ENCODE measurements around the gene VKORC1L1.
"Not testable (repeated sequence)": the region's sequence is repeated elsewhere in the genome, so short reads cannot be mapped to it uniquely, and the experiment has no call there.

DNA sequence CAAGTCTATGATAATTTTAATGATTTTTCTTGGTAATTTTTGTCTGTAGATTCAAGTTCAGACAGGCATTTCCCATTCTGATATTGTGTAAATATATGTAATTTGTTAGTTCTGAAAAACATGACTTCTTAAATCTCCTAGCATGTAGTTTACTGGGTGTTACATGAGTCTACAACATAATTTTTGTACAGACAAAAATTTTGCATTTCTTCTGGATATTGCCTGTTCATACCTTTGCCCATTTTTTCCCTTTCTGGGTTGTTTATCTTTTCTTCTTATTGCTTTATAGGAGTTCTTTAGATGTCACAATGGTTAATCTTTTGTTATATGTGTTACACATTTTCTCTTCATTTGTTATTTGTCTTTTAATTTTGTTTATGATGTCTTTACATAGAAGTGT lies 12.1 kb downstream of the VKORC1L1 start:
- TF ChIP-seq, protein P1, sequence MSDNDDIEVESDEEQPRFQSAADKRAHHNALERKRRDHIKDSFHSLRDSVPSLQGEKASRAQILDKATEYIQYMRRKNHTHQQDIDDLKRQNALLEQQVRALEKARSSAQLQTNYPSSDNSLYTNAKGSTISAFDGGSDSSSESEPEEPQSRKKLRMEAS (IDR thresholded peaks at IDR 0.05), result not testable (repeated sequence)
- TF ChIP-seq, protein P2, sequence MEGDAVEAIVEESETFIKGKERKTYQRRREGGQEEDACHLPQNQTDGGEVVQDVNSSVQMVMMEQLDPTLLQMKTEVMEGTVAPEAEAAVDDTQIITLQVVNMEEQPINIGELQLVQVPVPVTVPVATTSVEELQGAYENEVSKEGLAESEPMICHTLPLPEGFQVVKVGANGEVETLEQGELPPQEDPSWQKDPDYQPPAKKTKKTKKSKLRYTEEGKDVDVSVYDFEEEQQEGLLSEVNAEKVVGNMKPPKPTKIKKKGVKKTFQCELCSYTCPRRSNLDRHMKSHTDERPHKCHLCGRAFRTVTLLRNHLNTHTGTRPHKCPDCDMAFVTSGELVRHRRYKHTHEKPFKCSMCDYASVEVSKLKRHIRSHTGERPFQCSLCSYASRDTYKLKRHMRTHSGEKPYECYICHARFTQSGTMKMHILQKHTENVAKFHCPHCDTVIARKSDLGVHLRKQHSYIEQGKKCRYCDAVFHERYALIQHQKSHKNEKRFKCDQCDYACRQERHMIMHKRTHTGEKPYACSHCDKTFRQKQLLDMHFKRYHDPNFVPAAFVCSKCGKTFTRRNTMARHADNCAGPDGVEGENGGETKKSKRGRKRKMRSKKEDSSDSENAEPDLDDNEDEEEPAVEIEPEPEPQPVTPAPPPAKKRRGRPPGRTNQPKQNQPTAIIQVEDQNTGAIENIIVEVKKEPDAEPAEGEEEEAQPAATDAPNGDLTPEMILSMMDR (IDR thresholded peaks at IDR 0.05; ENCODE audit: low read depth, low read length, missing input control), result not testable (repeated sequence)
- not testable (repeated sequence) for TF ChIP-seq JUND, SP1, RXRA (IDR thresholded peaks at IDR 0.05)
